C4-2B (cell line): Measurements from ENCODE around the gene NR3C1.

Source experiments
- ZFX ChIP-seq: fragments of 450-650 bp; IDR thresholded peaks from 2 replicates; pipeline ENCODE4 v1.6.1; 2017
- TF ChIP-seq, protein P1 (sequence below): fragments of 450-650 bp; conservative IDR thresholded peaks from 2 replicates; pipeline ENCODE4 v1.5.1; 2017; ENCODE audit warnings: mild to moderate bottlenecking

DNA sequence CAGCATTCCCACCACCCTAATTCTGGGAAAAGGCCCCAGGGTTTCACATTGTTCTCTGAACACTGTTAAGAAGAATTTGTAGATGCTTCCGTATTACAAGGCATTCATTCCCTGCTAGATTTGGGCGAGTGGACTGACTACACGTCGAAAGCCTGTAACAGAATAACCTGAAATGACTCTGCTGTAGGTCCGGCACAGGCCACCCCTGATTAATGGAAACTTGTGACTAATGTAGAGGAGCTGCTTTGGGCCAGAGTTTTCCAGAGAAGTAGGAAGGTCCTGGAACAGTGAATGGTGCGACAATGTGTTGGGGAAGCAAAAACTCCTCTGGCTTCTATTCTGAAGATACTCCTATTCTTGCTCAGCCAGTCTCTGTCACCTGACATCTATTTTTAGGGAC lies 87.6 kb downstream of the NR3C1 start:
- TF ChIP-seq, protein P1, sequence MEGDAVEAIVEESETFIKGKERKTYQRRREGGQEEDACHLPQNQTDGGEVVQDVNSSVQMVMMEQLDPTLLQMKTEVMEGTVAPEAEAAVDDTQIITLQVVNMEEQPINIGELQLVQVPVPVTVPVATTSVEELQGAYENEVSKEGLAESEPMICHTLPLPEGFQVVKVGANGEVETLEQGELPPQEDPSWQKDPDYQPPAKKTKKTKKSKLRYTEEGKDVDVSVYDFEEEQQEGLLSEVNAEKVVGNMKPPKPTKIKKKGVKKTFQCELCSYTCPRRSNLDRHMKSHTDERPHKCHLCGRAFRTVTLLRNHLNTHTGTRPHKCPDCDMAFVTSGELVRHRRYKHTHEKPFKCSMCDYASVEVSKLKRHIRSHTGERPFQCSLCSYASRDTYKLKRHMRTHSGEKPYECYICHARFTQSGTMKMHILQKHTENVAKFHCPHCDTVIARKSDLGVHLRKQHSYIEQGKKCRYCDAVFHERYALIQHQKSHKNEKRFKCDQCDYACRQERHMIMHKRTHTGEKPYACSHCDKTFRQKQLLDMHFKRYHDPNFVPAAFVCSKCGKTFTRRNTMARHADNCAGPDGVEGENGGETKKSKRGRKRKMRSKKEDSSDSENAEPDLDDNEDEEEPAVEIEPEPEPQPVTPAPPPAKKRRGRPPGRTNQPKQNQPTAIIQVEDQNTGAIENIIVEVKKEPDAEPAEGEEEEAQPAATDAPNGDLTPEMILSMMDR: no peak
- no peak for TF ChIP-seq ZFX
